ENCODE results near the gene SCYL3.

GRCh38 chr1:169890761-169891538 lies 2.7 kb downstream of the SCYL3 start:
- TF ChIP-seq EZH2 (optimal IDR thresholded peaks at IDR 0.05; ENCODE audit: low read depth, low read length), result no peak
- no peak for TF ChIP-seq CTCF (IDR thresholded peaks at IDR 0.05; ENCODE audit: low read length)
